Neural cell (in vitro differentiated cells): ENCODE results near the gene UBA5. TPM values are rescaled to one million over a fixed set of nuclear protein-coding genes. Genes with fewer than 3 reads are reported as not detected.
"Not testable (repeated sequence)": the region's sequence is repeated elsewhere in the genome, so short reads cannot be mapped to it uniquely, and the experiment has no call there.

ENCODE experiments used
- H2AFZ ChIP-seq: fragments of 200-600, 300-800 bp; sonication (generic), shearing (Covaris generic); 2 replicates; pipeline ENCODE4 v1.6.0; 2014; ENCODE audit warnings: low read depth, mild to moderate bottlenecking, antibody characterized with exemption, low read length, moderate library complexity
- H3F3A ChIP-seq: fragments of 200-600 bp; shearing (Covaris generic); 2 replicates; pipeline ENCODE4 v1.6.1; 2016; ENCODE audit warnings: mild to moderate bottlenecking, moderate library complexity, mixed read lengths, antibody characterized with exemption, low read length; ENCODE audit not compliant: insufficient read depth, poor library complexity, severe bottlenecking
- H3K27ac ChIP-seq: fragments of 200-600, 300-800 bp; sonication (generic), shearing (Covaris generic); 2 replicates; pipeline ENCODE4 v1.5.1; 2014; ENCODE audit warnings: mild to moderate bottlenecking, low read length, moderate library complexity
- H3K27me3 ChIP-seq: fragments of 300-800, 200-600 bp; sonication (generic), shearing (Covaris generic); 2 replicates; pipeline ENCODE4 v1.6.0; 2014; ENCODE audit warnings: mild to moderate bottlenecking, low read depth, low read length, moderate library complexity; ENCODE audit not compliant: insufficient read depth
- H3K36me3 ChIP-seq: fragments of 300-800, 200-600 bp; sonication (generic), shearing (Covaris generic); 2 replicates; pipeline ENCODE4 v1.5.1; 2014; ENCODE audit warnings: mild to moderate bottlenecking, antibody characterized with exemption, low read length, moderate library complexity; ENCODE audit not compliant: insufficient read depth
- H3K4me2 ChIP-seq: fragments of 300-800, 200-600 bp; sonication (generic), shearing (Covaris generic); 2 replicates; pipeline ENCODE4 v1.6.0; 2014; ENCODE audit warnings: mild to moderate bottlenecking, low read length
- H3K4me3 ChIP-seq: fragments of 300-800, 200-600 bp; sonication (generic), shearing (Covaris generic); 2 replicates; pipeline ENCODE4 v1.5.1; 2014; ENCODE audit warnings: mild to moderate bottlenecking, low read length, moderate library complexity
- H3K79me2 ChIP-seq: fragments of 200-600 bp; shearing (Covaris generic); replicated peaks from 2 replicates; pipeline ENCODE4 v1.6.0; 2014; ENCODE audit warnings: mild to moderate bottlenecking, low read length, moderate library complexity; ENCODE audit not compliant: insufficient read depth
- H3K9ac ChIP-seq: fragments of 300-800, 200-600 bp; sonication (generic), shearing (Covaris generic); 2 replicates; pipeline ENCODE4 v1.6.1; 2016; ENCODE audit warnings: mild to moderate bottlenecking, low read length, mixed read lengths
- H3K9me2 ChIP-seq: fragments of 200-600 bp; shearing (Covaris generic); 2 replicates; pipeline ENCODE4 v1.6.1; 2016; ENCODE audit warnings: mild to moderate bottlenecking, low read length, mixed read lengths; ENCODE audit not compliant: insufficient read depth
- H3K9me3 ChIP-seq: fragments of 200-600, 300-800 bp; sonication (generic), shearing (Covaris generic); 2 replicates; pipeline ENCODE4 v1.6.1; 2016; ENCODE audit warnings: mild to moderate bottlenecking, mixed run types, low read length, moderate library complexity, mixed read lengths
- H4K20me1 ChIP-seq: fragments of 200-600 bp; shearing (Covaris generic); 2 replicates; pipeline ENCODE4 v1.6.1; 2016; ENCODE audit warnings: mild to moderate bottlenecking, mixed run types; ENCODE audit not compliant: insufficient read depth
- EP300 ChIP-seq: fragments of 450-650 bp; conservative IDR thresholded peaks from 2 replicates; pipeline ENCODE4 v1.6.1; 2014; ENCODE audit warnings: antibody characterized with exemption, mild to moderate bottlenecking, moderate library complexity; ENCODE audit not compliant: poor library complexity, severe bottlenecking
- EZH2 ChIP-seq: fragments of 200-600, 300-800 bp; shearing (Covaris generic), sonication (generic); IDR thresholded peaks from 2 replicates; pipeline ENCODE4 v1.6.1; 2014; ENCODE audit warnings: antibody characterized with exemption, low read length, borderline replicate concordance, mild to moderate bottlenecking; ENCODE audit not compliant: insufficient read depth, poor library complexity, severe bottlenecking
- MXI1 ChIP-seq: fragments of 450-650 bp; conservative IDR thresholded peaks from 2 replicates; pipeline ENCODE4 v1.6.1; 2014; ENCODE audit warnings: antibody characterized with exemption, mild to moderate bottlenecking; ENCODE audit not compliant: poor library complexity, severe bottlenecking
- POLR2AphosphoS5 ChIP-seq: IDR thresholded peaks from 2 replicates; pipeline ENCODE4 v1.6.1; 2012
- RAD21 ChIP-seq: fragments of 450-650 bp; conservative IDR thresholded peaks from 2 replicates; pipeline ENCODE4 v1.6.1; 2014; ENCODE audit warnings: antibody characterized with exemption, mild to moderate bottlenecking, moderate library complexity
- SMC3 ChIP-seq: fragments of 450-650 bp; conservative IDR thresholded peaks from 2 replicates; pipeline ENCODE4 v1.6.1; 2014; ENCODE audit warnings: antibody characterized with exemption, mild to moderate bottlenecking, moderate library complexity; ENCODE audit not compliant: poor library complexity
- TAF1 ChIP-seq: IDR thresholded peaks from 2 replicates; pipeline ENCODE4 v1.6.1; 2012; ENCODE audit warnings: low read depth
- polyA minus RNA-seq: library from RNA; depleted of rRNA, polyadenylated mRNA; stranded (reverse); fragments of >200 nt; gene quantifications from 2 replicates; pipeline ENCODE4 v1.2.3, GENCODE V29; 2014
- polyA plus RNA-seq: library from polyadenylated mRNA; depleted of rRNA; stranded (reverse); fragments of >200 nt; gene quantifications from 2 replicates; pipeline ENCODE4 v1.2.3, GENCODE V29; 2014
- TF ChIP-seq, protein P1 (sequence below): IDR thresholded peaks from 2 replicates; pipeline ENCODE4 v1.6.1; 2012; ENCODE audit warnings: borderline replicate concordance
- TF ChIP-seq, protein P2 (sequence below): fragments of 450-650 bp; IDR thresholded peaks from 2 replicates; pipeline ENCODE4 v1.5.1; 2014; ENCODE audit warnings: antibody characterized with exemption, mild to moderate bottlenecking, moderate library complexity; ENCODE audit not compliant: poor library complexity, severe bottlenecking

Gene UBA5
- 74.0 and 77.8 TPM in 2 replicates for polyA plus RNA-seq
- 80.3 and 89.4 TPM in 2 replicates for polyA minus RNA-seq

DNA sequence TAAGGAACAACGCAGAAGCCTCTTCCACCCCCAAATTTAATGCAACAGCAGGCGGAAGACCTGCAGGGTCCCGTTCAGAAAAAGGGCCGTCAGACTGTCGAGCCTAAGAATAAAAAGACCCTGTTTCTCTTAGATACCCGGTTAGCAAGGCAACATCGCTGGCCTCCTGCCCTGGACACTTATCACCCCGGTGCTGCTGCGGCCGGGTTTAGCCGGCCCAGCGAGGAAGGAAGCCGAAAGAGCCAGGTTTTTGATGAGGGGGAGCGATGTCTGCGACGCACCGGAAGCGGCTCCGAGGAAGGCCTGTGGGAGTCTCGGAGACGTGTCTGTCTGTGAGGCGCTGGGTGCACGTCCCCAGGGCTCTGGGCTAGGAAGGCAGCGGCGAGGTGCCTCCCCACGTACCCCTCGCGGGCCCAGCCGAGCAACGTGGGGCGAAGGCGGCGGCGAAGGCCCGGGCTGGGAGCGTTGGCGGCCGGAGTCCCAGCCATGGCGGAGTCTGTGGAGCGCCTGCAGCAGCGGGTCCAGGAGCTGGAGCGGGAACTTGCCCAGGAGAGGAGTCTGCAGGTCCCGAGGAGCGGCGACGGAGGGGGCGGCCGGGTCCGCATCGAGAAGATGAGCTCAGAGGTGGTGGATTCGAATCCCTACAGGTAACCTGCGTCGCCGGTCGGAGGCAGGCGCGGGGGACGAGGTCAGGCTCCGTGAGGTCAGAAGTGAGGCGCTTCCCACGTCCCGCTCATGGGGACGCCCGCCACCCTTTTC, at the start of gene UBA5:
UBA5 (plus strand) TSS at position 278 of the 759 bp plus-strand sequence; CDS start at position 487, 209 bp downstream.
- Histone ChIP-seq H3K4me3 (peak within 1 kb of the TSS; percentile 90), H2AFZ (peak within 1 kb of the TSS; percentile 91), H3K36me3 (no peaks in the 10 kb centered on the region), H3K79me2 (peaks cover 33% of the 10 kb centered on the region), H4K20me1 (no peaks in the 10 kb centered on the region), H3F3A (no peaks in the 10 kb centered on the region), H3K9ac (peak within 1 kb of the TSS; percentile 88), H3K27me3 (no peaks in the 10 kb centered on the region), H3K9me3 (no peaks in the 10 kb centered on the region), H3K9me2 (no peaks in the 10 kb centered on the region), H3K27ac (peak within 1 kb of the TSS; percentile 77), H3K4me2 (peak within 1 kb of the TSS; percentile 82)
- TF ChIP-seq MXI1 (peak; percentile 74), POLR2AphosphoS5 (peak; percentile 48), EZH2 (no peak)
- TF ChIP-seq, protein P1, sequence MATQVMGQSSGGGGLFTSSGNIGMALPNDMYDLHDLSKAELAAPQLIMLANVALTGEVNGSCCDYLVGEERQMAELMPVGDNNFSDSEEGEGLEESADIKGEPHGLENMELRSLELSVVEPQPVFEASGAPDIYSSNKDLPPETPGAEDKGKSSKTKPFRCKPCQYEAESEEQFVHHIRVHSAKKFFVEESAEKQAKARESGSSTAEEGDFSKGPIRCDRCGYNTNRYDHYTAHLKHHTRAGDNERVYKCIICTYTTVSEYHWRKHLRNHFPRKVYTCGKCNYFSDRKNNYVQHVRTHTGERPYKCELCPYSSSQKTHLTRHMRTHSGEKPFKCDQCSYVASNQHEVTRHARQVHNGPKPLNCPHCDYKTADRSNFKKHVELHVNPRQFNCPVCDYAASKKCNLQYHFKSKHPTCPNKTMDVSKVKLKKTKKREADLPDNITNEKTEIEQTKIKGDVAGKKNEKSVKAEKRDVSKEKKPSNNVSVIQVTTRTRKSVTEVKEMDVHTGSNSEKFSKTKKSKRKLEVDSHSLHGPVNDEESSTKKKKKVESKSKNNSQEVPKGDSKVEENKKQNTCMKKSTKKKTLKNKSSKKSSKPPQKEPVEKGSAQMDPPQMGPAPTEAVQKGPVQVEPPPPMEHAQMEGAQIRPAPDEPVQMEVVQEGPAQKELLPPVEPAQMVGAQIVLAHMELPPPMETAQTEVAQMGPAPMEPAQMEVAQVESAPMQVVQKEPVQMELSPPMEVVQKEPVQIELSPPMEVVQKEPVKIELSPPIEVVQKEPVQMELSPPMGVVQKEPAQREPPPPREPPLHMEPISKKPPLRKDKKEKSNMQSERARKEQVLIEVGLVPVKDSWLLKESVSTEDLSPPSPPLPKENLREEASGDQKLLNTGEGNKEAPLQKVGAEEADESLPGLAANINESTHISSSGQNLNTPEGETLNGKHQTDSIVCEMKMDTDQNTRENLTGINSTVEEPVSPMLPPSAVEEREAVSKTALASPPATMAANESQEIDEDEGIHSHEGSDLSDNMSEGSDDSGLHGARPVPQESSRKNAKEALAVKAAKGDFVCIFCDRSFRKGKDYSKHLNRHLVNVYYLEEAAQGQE, result peak; percentile 64

DNA sequence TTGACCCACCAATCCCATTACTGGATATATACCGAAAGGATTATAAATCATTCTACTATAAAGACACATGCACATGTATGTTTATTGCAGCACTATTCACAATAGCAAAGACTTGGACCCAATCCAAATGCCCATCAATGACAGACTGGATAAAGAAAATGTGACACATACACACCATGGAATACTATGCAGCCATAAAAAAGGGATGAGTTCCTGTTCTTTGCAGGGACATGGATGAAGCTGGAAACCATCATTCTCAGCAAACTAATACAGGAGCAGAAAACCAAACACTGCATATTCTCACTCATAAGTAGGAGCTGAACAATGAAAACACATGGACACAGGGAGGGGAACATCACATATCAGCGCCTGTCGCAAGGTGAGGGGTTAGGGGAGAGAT, 44.8 kb upstream of the UBA5 start:
- not testable (repeated sequence) for H3K27me3 ChIP-seq, H3K9me2 ChIP-seq, H3F3A ChIP-seq, H3K27ac ChIP-seq, H3K79me2 ChIP-seq, H3K4me3 ChIP-seq, H3K4me2 ChIP-seq, H3K36me3 ChIP-seq, H3K9me3 ChIP-seq, H4K20me1 ChIP-seq, H3K9ac ChIP-seq, H2AFZ ChIP-seq

DNA sequence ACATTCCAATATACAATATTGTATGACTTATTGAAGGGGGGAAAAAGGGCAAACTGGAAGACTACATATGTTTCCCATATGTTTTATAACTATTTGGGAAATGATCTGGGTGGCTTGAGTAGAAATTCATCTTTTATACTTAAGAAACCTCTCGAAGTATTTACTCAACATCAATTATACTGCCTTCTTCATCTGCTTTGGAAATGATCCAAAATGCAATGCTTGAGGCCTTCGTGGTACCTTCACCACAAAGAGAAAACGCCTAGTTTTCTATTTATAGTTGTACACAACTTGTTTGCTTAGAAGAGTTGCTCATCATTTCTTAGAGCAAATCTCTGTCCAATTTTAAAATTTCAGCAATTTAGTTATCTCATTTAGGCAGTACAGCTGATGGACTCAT, 44.2 kb upstream of the UBA5 start:
- H2AFZ ChIP-seq, result no peak overlapping the region
- H3K79me2 ChIP-seq, result no peaks in the 10 kb centered on the region
- H3F3A ChIP-seq, result no peaks in the 10 kb centered on the region
- no peaks in the 10 kb centered on the region for H4K20me1 ChIP-seq
- H3K9ac ChIP-seq, result no peak overlapping the region
- no peak overlapping the region for H3K27ac ChIP-seq
- H3K27me3 ChIP-seq, result no peaks in the 10 kb centered on the region
- no peak overlapping the region for H3K4me2 ChIP-seq
- H3K9me3 ChIP-seq, result no peaks in the 10 kb centered on the region
- no peaks in the 10 kb centered on the region for H3K9me2 ChIP-seq
- H3K4me3 ChIP-seq, result no peak overlapping the region
- no peaks in the 10 kb centered on the region for H3K36me3 ChIP-seq
- TF ChIP-seq EP300 (no peak), SMC3 (no peak), MXI1 (no peak), RAD21 (no peak), TAF1 (no peak)
- TF ChIP-seq, protein P2, sequence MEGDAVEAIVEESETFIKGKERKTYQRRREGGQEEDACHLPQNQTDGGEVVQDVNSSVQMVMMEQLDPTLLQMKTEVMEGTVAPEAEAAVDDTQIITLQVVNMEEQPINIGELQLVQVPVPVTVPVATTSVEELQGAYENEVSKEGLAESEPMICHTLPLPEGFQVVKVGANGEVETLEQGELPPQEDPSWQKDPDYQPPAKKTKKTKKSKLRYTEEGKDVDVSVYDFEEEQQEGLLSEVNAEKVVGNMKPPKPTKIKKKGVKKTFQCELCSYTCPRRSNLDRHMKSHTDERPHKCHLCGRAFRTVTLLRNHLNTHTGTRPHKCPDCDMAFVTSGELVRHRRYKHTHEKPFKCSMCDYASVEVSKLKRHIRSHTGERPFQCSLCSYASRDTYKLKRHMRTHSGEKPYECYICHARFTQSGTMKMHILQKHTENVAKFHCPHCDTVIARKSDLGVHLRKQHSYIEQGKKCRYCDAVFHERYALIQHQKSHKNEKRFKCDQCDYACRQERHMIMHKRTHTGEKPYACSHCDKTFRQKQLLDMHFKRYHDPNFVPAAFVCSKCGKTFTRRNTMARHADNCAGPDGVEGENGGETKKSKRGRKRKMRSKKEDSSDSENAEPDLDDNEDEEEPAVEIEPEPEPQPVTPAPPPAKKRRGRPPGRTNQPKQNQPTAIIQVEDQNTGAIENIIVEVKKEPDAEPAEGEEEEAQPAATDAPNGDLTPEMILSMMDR, result no peak
- TF ChIP-seq, protein P1, result no peak
